LNCaP clone FGC (cell line): Measurements from ENCODE around the gene TTBK2.

ENCODE experiments used
- DNase-seq: peaks from one replicate; pipeline ENCODE4 v3.0.0-alpha.2; 2011; ENCODE audit warnings: low read depth
- H3K4me3 ChIP-seq: 2 replicates; pipeline ENCODE4 v1.5.1; 2011; ENCODE audit warnings: mild to moderate bottlenecking, low read depth, low read length, control low read depth
- TF ChIP-seq, protein P1 (sequence below): IDR thresholded peaks from 2 replicates; pipeline ENCODE4 v1.5.1; 2012; ENCODE audit warnings: mild to moderate bottlenecking; ENCODE audit not compliant: control insufficient read depth, insufficient read depth; ENCODE audit errors: extremely low read depth

Gene TTBK2

DNA sequence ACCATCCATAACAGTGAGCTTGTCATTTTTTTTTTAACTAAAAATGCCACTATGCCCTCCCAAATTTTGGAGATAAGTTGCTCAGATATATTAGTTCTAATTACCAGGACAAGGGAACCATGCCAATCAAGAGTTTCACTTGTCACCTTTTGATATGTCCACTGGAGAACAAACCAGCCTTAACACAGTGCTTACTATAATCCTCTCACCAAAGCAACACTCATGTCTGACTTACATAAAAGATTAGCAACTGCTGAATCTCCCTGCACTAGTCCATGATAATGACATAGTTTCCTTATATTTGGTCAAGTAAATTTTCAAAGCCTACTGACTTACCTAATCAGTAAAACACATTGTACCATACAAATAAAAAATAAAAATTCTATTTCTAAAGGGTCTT, 44.4 kb downstream of the TTBK2 start:
- TF ChIP-seq, protein P1, sequence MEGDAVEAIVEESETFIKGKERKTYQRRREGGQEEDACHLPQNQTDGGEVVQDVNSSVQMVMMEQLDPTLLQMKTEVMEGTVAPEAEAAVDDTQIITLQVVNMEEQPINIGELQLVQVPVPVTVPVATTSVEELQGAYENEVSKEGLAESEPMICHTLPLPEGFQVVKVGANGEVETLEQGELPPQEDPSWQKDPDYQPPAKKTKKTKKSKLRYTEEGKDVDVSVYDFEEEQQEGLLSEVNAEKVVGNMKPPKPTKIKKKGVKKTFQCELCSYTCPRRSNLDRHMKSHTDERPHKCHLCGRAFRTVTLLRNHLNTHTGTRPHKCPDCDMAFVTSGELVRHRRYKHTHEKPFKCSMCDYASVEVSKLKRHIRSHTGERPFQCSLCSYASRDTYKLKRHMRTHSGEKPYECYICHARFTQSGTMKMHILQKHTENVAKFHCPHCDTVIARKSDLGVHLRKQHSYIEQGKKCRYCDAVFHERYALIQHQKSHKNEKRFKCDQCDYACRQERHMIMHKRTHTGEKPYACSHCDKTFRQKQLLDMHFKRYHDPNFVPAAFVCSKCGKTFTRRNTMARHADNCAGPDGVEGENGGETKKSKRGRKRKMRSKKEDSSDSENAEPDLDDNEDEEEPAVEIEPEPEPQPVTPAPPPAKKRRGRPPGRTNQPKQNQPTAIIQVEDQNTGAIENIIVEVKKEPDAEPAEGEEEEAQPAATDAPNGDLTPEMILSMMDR: no peak
- no peak for DNase-seq
- H3K4me3 ChIP-seq: no peak overlapping the region

DNA sequence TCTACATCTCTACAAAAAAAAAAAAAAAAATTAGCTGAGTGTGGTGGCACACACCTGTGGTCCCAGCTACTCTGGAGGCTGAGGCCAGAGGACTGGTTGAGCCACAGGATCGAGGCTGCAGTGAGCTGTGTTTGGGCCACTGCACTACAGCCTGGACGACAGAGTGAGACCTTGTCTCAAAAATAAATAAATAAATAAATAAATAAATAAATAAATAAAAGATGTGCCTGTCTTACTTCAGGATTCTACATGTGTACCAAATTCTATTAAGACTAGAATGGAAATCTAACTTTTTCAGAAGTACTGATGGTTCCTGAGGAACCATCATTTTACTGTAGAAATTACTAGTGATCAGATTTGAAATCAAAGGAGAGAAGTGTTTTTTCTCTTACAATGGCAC, 51.9 kb downstream of the TTBK2 start:
- TF ChIP-seq, protein P1: no peak
- DNase-seq: no peak
- no peak overlapping the region for H3K4me3 ChIP-seq

DNA sequence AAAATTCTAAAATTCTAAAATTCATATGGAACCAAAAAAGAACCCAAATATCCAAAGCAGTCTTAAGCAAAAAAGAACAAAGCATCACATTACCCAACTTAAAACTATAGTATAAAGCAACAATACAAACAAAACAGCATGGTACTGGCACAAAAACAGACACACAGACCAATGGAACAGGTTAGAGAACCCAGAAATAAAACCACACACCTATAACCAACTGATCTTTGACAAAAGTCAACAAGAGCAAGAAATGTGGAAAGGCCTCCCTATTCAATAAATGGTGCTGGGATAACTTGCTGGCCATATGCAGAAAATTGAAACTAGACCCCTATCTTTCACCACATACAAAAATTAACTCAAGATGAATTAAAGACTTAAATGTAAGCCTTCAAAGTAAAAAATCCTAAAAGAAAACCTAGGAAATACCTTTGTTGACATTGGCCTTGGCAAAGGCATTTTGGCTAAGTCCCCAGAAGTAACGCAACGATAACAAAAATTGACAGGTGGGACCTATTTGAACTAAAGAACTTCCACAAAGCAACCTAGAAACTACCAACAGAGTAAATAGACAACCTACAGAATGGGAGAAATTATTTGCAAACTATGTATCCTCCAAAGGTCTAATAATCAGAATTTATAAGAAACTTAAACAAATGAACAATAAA, 56.9 kb downstream of the TTBK2 start:
- TF ChIP-seq, protein P1: no peak
- no peak overlapping the region for H3K4me3 ChIP-seq
- DNase-seq: peak; percentile 79

DNA sequence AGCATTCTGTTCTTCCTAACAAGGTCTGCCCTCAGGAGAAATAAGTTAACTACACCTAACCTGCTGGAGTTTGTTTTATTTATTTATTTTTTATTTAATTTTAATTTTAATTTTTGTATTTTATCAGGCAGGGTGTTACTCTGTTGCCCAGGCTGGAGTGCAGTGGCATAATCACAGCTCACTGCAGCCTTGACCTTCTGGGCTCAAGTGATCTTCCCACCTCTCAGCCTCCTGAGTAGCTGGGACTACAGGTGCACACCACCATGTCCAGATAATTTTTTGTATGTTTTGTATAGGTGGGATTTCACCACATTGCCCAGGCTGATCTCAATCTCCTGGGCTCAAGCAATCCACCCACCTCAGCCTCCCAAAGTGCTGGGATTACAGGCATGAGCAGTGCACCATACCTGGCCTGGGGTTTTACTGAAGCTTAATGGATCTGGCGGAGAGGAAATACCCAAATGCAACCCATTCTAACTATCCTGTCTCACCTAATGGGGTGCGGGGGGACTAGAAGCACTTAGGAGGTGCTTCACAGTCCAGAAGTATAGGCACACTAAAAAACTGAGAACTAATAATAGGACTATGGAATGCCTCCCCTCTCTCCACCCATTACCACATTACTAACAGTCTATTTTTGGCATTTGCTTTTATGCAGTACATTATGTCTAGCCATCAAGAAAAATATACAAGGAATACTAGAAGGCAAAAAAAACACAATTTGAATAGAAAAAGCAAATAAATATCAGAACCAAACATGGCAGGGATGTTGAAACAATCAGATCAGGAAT, 61.4 kb downstream of the TTBK2 start:
- TF ChIP-seq, protein P1: no peak
- no peak for DNase-seq
- no peak overlapping the region for H3K4me3 ChIP-seq

DNA sequence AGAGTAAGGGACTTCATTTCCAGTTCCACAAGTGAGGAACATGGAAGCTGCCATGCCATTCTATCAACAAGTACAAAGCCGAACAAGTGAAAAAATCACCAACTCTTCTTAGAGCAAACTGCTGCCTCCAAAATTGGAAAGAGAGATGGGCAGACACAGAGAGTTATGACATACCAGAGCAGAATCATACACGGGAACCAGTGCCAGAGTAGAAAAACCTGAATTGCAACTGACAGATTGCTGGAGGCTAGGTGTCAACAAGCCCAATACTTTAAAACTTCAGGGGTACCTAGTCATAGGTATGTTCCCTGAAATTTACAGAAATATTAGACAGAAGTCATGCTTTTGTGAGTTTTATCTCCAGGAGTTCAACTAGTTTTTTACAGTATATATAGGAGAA, 62.0 kb downstream of the TTBK2 start:
- TF ChIP-seq, protein P1: no peak
- no peak overlapping the region for H3K4me3 ChIP-seq
- DNase-seq: peak; percentile 60

DNA sequence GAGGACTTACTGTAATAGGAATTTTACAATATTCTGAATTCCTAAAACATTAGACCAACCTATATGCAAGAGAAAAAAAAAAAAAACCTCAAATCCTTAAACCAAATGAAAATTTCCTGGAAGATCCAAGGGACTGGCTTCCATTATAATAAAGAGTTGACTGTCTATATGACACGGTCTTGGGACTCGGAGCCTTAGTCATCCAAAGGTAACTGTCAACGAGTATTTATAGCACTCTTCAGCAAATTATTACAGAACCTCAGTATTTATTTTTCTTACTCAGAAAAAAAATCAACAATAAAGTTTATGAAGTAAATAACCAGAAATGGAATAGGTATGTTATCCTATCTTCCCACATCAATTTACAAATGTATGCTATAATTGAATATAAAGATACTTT, 66.0 kb downstream of the TTBK2 start:
- H3K4me3 ChIP-seq: no peak overlapping the region
- no peak for DNase-seq
- TF ChIP-seq, protein P1: no peak

DNA sequence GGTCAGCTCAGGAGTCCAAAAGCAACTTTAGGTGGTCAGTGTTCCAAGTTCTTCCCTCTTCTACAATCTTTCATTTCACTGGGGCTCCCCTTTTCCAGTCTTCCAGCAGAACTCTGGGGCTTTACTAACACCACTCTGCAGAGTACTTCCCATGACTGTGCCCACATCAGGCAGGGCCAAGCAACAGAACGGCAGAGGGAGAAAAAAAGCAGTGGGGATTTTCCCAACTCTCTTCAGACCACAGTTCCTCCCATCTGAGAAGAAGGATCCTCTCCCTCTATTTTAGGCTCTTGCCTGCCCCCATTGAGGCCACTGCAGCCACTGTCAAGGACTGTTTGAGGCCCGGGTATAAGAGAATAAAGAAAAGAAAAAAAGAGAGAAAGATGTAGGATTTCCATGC, 70.7 kb downstream of the TTBK2 start:
- no peak for DNase-seq
- TF ChIP-seq, protein P1: no peak
- no peak overlapping the region for H3K4me3 ChIP-seq
